Measurements from ENCODE around the gene SFXN4.

SFXN4 gene

GRCh38 chr10:119165171-119166117 lies at the start of gene SFXN4:
Gene SFXN4, minus strand, starts transcription at chr10:119165714. Its CDS starts 67 bp downstream, at chr10:119165647.
- DNase-seq = no peak

GRCh38 chr10:119211625-119212441 lies 46.3 kb upstream of the SFXN4 start:
- DNase-seq = no peak

GRCh38 chr10:119211176-119211575 lies 45.7 kb upstream of the SFXN4 start:
- no peak for DNase-seq

GRCh38 chr10:119210633-119211032 lies 45.1 kb upstream of the SFXN4 start:
- DNase-seq = no peak

GRCh38 chr10:119209736-119210355 lies 44.3 kb upstream of the SFXN4 start:
- DNase-seq = no peak

- no peak for DNase-seq
These were observed 43.7 kb upstream of the SFXN4 start for GRCh38 chr10:119209035-119209735.

- DNase-seq = no peak
These were observed 43.0 kb upstream of the SFXN4 start for GRCh38 chr10:119208553-119208940.

GRCh38 chr10:119207713-119208552 lies 42.4 kb upstream of the SFXN4 start:
- DNase-seq = peak; percentile 58

- peak; percentile 78 for DNase-seq
These were observed 41.8 kb upstream of the SFXN4 start, which contains the start of gene GRK5 for GRCh38 chr10:119207366-119207666. Gene GRK5, plus strand, starts transcription at chr10:119207571. Its CDS starts 347 bp downstream, at chr10:119207918.

- DNase-seq = no peak
These were observed 41.3 kb upstream of the SFXN4 start for GRCh38 chr10:119206603-119207365.

GRCh38 chr10:119205894-119206602 lies 40.5 kb upstream of the SFXN4 start:
- no peak for DNase-seq

- DNase-seq = no peak
These were observed 37.5 kb upstream of the SFXN4 start for GRCh38 chr10:119203006-119203405.

GRCh38 chr10:119201233-119201632 lies 35.7 kb upstream of the SFXN4 start:
- DNase-seq = no peak

GRCh38 chr10:119199231-119199992 lies 33.9 kb upstream of the SFXN4 start:
- DNase-seq = peak; percentile 41

GRCh38 chr10:119198438-119198837 lies 32.9 kb upstream of the SFXN4 start:
- no peak for DNase-seq

GRCh38 chr10:119197921-119198320 lies 32.4 kb upstream of the SFXN4 start:
- DNase-seq = no peak

- DNase-seq = no peak
These were observed 26.4 kb upstream of the SFXN4 start for GRCh38 chr10:119191881-119192280.

GRCh38 chr10:119190954-119191785 lies 25.7 kb upstream of the SFXN4 start:
- no peak for DNase-seq

- no peak for DNase-seq
These were observed 24.8 kb upstream of the SFXN4 start for GRCh38 chr10:119190353-119190752.

All from DMS 273 treated with DMSO at 0.1 percent for 48 hours (cell line).